Measurements from ENCODE around the gene KCNJ6.

GRCh38 chr21:37796011-37796410 lies 120.2 kb downstream of the KCNJ6 start:
- TF ChIP-seq POLR2A (IDR thresholded peaks at IDR 0.05) (no peak), CTCF (IDR thresholded peaks at IDR 0.05) (no peak)

Data from testis (tissue), 2 donors.